H9 (cell line): ENCODE measurements around the gene EBPL. TPM values are rescaled to one million over a fixed set of nuclear protein-coding genes. Genes with fewer than 3 reads are reported as not detected.

Experiments
- DNase-seq: peaks from one replicate; pipeline ENCODE4 v3.0.0-alpha.2; 2017
- H2AFZ ChIP-seq: one replicate; pipeline ENCODE4 v1.6.1; 2013; ENCODE audit warnings: mild to moderate bottlenecking, low read length, control low read depth, moderate library complexity
- H2AK5ac ChIP-seq: 2 replicates; pipeline ENCODE4 v1.6.1; 2013; ENCODE audit warnings: low read length, control low read depth, mixed read lengths; ENCODE audit not compliant: insufficient read length
- H2BK120ac ChIP-seq: one replicate; pipeline ENCODE4 v1.6.1; 2013; ENCODE audit warnings: low read depth, mild to moderate bottlenecking, low read length, control low read depth, inconsistent platforms; ENCODE audit not compliant: poor library complexity, severe bottlenecking
- H2BK12ac ChIP-seq: 2 replicates; pipeline ENCODE4 v1.6.1; 2013; ENCODE audit warnings: low read length, control low read depth, mixed read lengths, low read depth; ENCODE audit not compliant: insufficient read length
- H2BK15ac ChIP-seq: 2 replicates; pipeline ENCODE4 v1.6.1; 2013; ENCODE audit warnings: low read depth, low read length, control low read depth
- H2BK20ac ChIP-seq: one replicate; pipeline ENCODE4 v1.6.1; 2013; ENCODE audit warnings: low read depth, mild to moderate bottlenecking, low read length, control low read depth, inconsistent platforms; ENCODE audit not compliant: poor library complexity, severe bottlenecking
- H2BK5ac ChIP-seq: 2 replicates; pipeline ENCODE4 v1.6.1; 2013; ENCODE audit warnings: low read length, control low read depth, mixed read lengths; ENCODE audit not compliant: insufficient read length
- H3K14ac ChIP-seq: 2 replicates; pipeline ENCODE4 v1.6.1; 2013; ENCODE audit warnings: low read length, control low read depth; ENCODE audit not compliant: insufficient read depth
- H3K18ac ChIP-seq: 2 replicates; pipeline ENCODE4 v1.6.1; 2013; ENCODE audit warnings: low read depth, mild to moderate bottlenecking, mixed read lengths, low read length, control low read depth; ENCODE audit not compliant: insufficient read length
- H3K23ac ChIP-seq: 2 replicates; pipeline ENCODE4 v1.6.1; 2013; ENCODE audit warnings: low read length, control low read depth, mixed read lengths, low read depth; ENCODE audit not compliant: insufficient read length
- H3K23me2 ChIP-seq: 2 replicates; pipeline ENCODE4 v1.6.1; 2013; ENCODE audit warnings: low read depth, mild to moderate bottlenecking, mixed read lengths, low read length, control low read depth; ENCODE audit not compliant: insufficient read length, poor library complexity, severe bottlenecking
- H3K27ac ChIP-seq: 2 replicates; pipeline ENCODE4 v1.5.1; 2013; ENCODE audit warnings: low read length, control low read depth, mixed read lengths, low read depth; ENCODE audit not compliant: insufficient read length
- H3K27me3 ChIP-seq: 2 replicates; pipeline ENCODE4 v1.6.1; 2013; ENCODE audit warnings: low read length, control low read depth, inconsistent platforms; ENCODE audit not compliant: insufficient read depth
- H3K4ac ChIP-seq: 2 replicates; pipeline ENCODE4 v1.6.1; 2013; ENCODE audit warnings: low read depth, mild to moderate bottlenecking, control low read depth, inconsistent platforms, low read length, moderate library complexity
- H3K4me1 ChIP-seq: 2 replicates; pipeline ENCODE4 v1.6.1; 2013; ENCODE audit warnings: low read length, control low read depth, inconsistent platforms; ENCODE audit not compliant: insufficient read depth
- H3K4me2 ChIP-seq: 2 replicates; pipeline ENCODE4 v1.6.1; 2013; ENCODE audit warnings: low read length, control low read depth, mixed read lengths; ENCODE audit not compliant: insufficient read length, insufficient read depth
- H3K56ac ChIP-seq: 2 replicates; pipeline ENCODE4 v1.6.1; 2013; ENCODE audit warnings: low read depth, mild to moderate bottlenecking, mixed read lengths, low read length, control low read depth; ENCODE audit not compliant: insufficient read length
- H3K79me1 ChIP-seq: 2 replicates; pipeline ENCODE4 v1.6.1; 2013; ENCODE audit warnings: low read depth, mild to moderate bottlenecking, moderate library complexity, low read length, control low read depth, inconsistent platforms; ENCODE audit not compliant: insufficient read depth, poor library complexity, severe bottlenecking
- H3K79me2 ChIP-seq: 2 replicates; pipeline ENCODE4 v1.6.1; 2013; ENCODE audit warnings: low read length, control low read depth, inconsistent platforms; ENCODE audit not compliant: insufficient read depth
- H3K9ac ChIP-seq: 2 replicates; pipeline ENCODE4 v1.6.1; 2013; ENCODE audit warnings: low read length, control low read depth, mixed read lengths; ENCODE audit not compliant: insufficient read length; ENCODE audit errors: extremely low read depth
- H3K9me3 ChIP-seq: one replicate; pipeline ENCODE4 v1.6.1; 2013; ENCODE audit warnings: low read depth, low read length, inconsistent platforms; ENCODE audit not compliant: control insufficient read depth
- H3T11ph ChIP-seq: one replicate; pipeline ENCODE4 v1.6.1; 2013; ENCODE audit warnings: mild to moderate bottlenecking, low read length, control low read depth, inconsistent platforms
- H4K20me1 ChIP-seq: one replicate; pipeline ENCODE4 v1.6.1; 2013; ENCODE audit not compliant: control insufficient read depth, insufficient read length, insufficient read depth
- H4K5ac ChIP-seq: 2 replicates; pipeline ENCODE4 v1.6.1; 2013; ENCODE audit warnings: low read depth, mild to moderate bottlenecking, mixed read lengths, low read length, control low read depth; ENCODE audit not compliant: insufficient read length
- H4K8ac ChIP-seq: replicated peaks from 2 replicates; pipeline ENCODE4 v1.6.1; 2013; ENCODE audit warnings: low read length, control low read depth, mixed read lengths, low read depth; ENCODE audit not compliant: insufficient read length
- H4K91ac ChIP-seq: 2 replicates; pipeline ENCODE4 v1.6.1; 2013; ENCODE audit warnings: low read depth, mild to moderate bottlenecking, moderate library complexity, mixed read lengths, low read length, control low read depth; ENCODE audit not compliant: insufficient read length
- H3K27ac Mint-ChIP-seq, 3 experiments: 2 replicates in 2 of 3; 3 replicates in 1 of 3; pipeline ENCODE4 v1.8.0; 2020 to 2021; ENCODE audit warnings: mixed read lengths in 3 of 3, mild to moderate bottlenecking in 1 of 3, moderate library complexity in 1 of 3
- H3K27me3 Mint-ChIP-seq: 2 replicates; pipeline ENCODE4 v1.8.0; 2021; ENCODE audit warnings: low read depth, mild to moderate bottlenecking, moderate library complexity, mixed read lengths
- H3K36me3 Mint-ChIP-seq, 3 experiments: 2 replicates in 2 of 3; 3 replicates in 1 of 3; pipeline ENCODE4 v1.8.0; 2020 to 2021; ENCODE audit warnings: low read depth in 3 of 3, mixed read lengths in 3 of 3; ENCODE audit not compliant: insufficient read depth in 1 of 3
- H3K4me1 Mint-ChIP-seq, 2 experiments: 2 replicates each; pipeline ENCODE4 v1.8.0; 2020; ENCODE audit warnings: mixed read lengths in 2 of 2
- H3K4me3 Mint-ChIP-seq, 2 experiments: 2 replicates in 1 of 2; 3 replicates in 1 of 2; pipeline ENCODE4 v1.8.0; 2020 to 2021; ENCODE audit warnings: mild to moderate bottlenecking in 2 of 2, mixed read lengths in 2 of 2, moderate library complexity in 1 of 2
- H3K9me3 Mint-ChIP-seq, 2 experiments: 2 replicates in 1 of 2; 3 replicates in 1 of 2; pipeline ENCODE4 v1.8.0; 2020; ENCODE audit warnings: mild to moderate bottlenecking in 2 of 2, mixed read lengths in 2 of 2, moderate library complexity in 1 of 2
- CTCF ChIP-seq: fragments of 200-600 bp; sonication (generic); conservative IDR thresholded peaks from 3 replicates; pipeline ENCODE4 v1.8.0; 2021; ENCODE audit warnings: antibody characterized with exemption, mild to moderate bottlenecking
- WGBS: extraction: QIAGEN DNeasy Blood & Tissue Kit; methylation state at CpG from one replicate; pipeline ENCODE4 v1.1.7; 2013; ENCODE audit warnings: missing lambda C conversion rate, low lambda C conversion rate, mixed read lengths; ENCODE audit not compliant: insufficient read length; ENCODE audit errors: extremely low coverage; 5-methylcytosine and 5-hydroxymethylcytosine counted together
- total RNA-seq: library from RNA; stranded (reverse); gene quantifications from 2 replicates; pipeline ENCODE4 v1.2.1, GENCODE V29; 2021

The EBPL gene
- total RNA-seq, 1 experiment from 2014 or later, result 65.9 TPM

GRCh38 chr13:49620170-49620621 is 71.1 kb downstream of the EBPL start:
- no CpG with 5 or more reads among the region's 22 CpGs for WGBS
- Histone ChIP-seq H3K9me3 (no peaks in the 10 kb centered on the region), H4K5ac (no peak overlapping the region), H3K4me1 (no peaks in the 10 kb centered on the region), H2AFZ (no peak overlapping the region), H3K23ac (no peak overlapping the region), H3T11ph (no peak overlapping the region), H3K56ac (no peak overlapping the region), H2BK120ac (no peak overlapping the region), H2BK5ac (no peak overlapping the region), H3K79me1 (no peaks in the 10 kb centered on the region), H3K4ac (no peak overlapping the region), H2BK12ac (no peak overlapping the region), H2BK15ac (no peak overlapping the region; the same call in 1 of the 2 replicates), H4K20me1 (no peaks in the 10 kb centered on the region), H2AK5ac (no peak overlapping the region), H4K8ac (no peak overlapping the region), H2BK20ac (no peak overlapping the region), H3K79me2 (no peaks in the 10 kb centered on the region), H3K27me3 (no peaks in the 10 kb centered on the region), H3K9ac (no peak overlapping the region), H3K14ac (0 out of 2 replicates have a peak overlapping the region, but pooled peaks have one; percentile 20), H3K4me2 (no peak overlapping the region), H3K18ac (no peak overlapping the region), H3K27ac (no peak overlapping the region), H4K91ac (no peak overlapping the region), H3K23me2 (no peaks in the 10 kb centered on the region)
- Mint-ChIP-seq H3K27me3 (no peaks in the 10 kb centered on the region), H3K27ac (no peak overlapping the region), H3K4me1 (peaks cover 4 to 5% of the 10 kb centered on the region in 2 experiments; a peak in 1 of 4 replicates), H3K4me3 (no peak overlapping the region), H3K36me3 (no peaks in the 10 kb centered on the region), H3K9me3 (no peaks in the 10 kb centered on the region)
- TF ChIP-seq CTCF, result no peak
- DNase-seq, result no peak
